NOMO-1 treated with DMSO at 0.1 percent for 48 hours (cell line): ENCODE measurements around the gene STXBP5L.
"Not testable (repeated sequence)": the region's sequence is repeated elsewhere in the genome, so short reads cannot be mapped to it uniquely, and the experiment has no call there.

ENCODE experiments used
- DNase-seq: peaks from one replicate; lab custom pipeline; 2025; ENCODE audit not compliant: unreplicated experiment; lab: John Stamatoyannopoulos, UW

The STXBP5L gene

DNA sequence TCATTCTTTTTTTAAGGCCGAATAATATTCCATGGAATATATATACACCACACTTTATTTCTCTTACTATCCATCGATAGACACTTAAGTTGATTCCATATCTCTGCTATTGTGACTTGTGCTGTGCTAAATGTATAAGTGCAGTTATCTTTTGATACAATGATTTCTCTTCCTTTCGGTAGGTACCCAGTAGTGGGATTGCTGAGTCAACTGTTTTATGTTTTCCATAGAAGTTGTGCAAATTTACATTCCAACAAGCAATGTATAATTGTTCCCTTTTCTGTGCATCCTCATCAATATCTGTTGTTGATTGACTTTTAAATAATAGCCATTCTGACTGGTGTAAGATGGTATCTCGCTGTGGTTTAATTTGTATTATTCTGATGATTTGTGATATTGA, 81.0 kb downstream of the STXBP5L start:
- no peak for DNase-seq

DNA sequence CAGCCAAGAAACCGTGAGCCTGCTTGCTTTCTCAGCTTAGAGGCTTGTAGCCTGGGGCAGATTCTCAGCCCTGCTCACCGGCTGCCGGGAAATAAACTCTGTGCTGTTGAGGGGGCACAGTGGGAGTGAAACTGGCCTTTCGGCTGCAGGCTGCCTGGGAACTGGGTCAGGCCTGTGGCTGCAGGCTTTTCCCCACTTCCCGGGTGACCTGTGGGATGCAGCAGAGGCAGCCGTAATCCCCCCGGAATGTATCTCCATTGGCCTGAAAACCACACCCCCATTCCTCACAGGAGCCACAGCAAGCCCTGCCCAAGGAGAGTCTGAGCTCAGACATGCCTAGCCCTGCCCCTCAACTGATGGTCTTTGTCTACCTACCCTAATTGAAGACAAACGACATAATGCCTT, 110.9 kb downstream of the STXBP5L start:
- DNase-seq = no peak

DNA sequence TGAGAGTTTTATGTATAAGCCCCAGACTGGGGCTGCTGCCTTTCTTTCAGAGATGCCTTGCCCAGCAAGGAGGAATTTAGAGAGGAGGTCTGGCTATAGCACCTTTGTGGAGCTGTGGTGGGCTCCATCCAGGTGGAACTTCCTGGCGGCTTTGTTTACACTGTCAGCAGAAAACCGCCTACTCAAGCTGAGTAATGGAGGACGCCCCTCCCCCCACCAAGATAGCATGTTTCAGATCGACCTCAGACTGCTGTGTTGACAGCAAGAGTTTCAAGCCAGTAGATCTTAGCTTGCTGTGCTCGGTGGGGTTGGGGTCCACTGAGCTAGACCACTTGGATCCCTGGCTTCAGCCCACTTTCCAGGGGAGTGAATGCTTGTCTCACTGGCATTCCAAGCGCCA, 155.6 kb downstream of the STXBP5L start:
- DNase-seq = no peak

DNA sequence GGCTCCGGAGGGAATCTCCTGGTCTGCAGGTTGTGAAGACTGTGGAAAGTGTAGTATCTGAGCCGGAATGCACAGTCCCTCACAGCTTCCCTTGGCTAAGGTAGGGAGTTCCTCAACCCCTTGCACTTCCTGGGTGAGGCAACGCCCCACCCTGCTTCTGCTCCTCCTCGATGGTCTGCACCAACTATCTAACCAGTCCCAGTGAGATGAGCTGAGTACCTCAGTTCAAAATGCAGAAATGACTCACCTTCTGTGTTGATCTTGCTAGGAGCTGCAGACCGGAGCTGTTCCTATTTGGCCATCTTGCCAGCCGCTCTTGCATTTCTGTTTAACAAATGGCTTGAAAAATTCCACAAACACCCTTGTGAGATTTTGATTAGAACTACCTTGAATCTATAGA, 156.1 kb downstream of the STXBP5L start:
- DNase-seq = no peak

- DNase-seq = no peak
Measured at GRCh38 chr3:121072133-121072532, 164.1 kb downstream of the STXBP5L start.

- DNase-seq = no peak
Measured at GRCh38 chr3:121073011-121073410, 165.0 kb downstream of the STXBP5L start.

GRCh38 chr3:121075191-121075590, 167.2 kb downstream of the STXBP5L start:
- no peak for DNase-seq

DNA sequence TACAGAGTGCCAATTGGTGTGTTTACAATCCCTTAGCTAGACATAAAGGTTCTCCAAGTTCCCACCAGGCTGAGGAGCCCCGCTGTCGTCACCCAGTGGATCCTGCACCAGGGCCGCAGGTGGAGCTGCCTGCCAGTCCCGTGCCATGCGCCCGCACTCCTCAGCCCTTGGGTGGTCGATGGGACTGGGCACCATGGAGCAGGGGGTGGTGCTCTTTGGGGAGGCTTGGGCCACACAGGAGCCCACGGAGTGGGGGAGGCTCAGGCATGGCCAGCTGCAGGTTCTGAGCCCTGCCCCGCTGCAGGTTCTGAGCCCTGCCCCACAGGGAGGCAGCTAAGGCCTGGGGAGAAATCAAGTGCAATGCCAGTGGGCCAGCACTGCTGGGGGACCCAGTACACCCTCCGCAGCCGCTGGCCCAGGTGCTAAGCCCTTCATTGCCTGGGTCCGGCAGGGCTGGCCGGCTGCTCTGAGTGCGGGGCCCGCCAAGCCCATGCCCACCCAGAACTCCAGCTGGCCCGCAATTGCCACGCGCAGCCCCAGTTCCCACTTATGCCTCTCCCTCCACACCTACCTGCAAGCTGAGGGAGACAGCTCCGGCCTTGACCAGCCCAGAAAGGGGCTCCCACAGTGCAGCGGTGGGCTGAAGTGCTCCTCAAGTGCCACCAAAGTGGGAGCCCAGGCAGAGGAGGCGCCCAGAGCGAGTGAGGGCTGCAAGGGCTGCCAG, 170.5 kb downstream of the STXBP5L start:
- not testable (repeated sequence) for DNase-seq

DNA sequence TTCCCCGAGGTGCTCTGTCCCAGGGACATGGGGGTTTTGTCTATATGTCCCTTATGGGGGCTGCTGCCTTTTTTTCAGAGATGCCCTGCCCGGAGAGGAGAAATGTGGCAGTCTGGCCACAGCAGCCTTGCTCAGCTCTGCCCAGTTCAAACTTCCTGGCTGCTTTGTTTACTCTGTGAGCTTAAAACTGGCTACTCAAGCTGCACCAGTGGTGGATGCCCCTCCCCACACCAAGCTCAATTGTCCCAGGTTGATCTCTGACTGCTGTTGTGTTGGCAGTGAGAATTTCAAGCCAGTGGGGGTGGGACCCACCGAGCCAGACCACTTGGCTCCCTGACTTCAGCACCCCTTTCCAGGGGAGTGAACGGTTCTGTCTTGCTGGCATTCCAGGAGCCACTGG, 188.9 kb downstream of the STXBP5L start:
- no peak for DNase-seq

- DNase-seq = not testable (repeated sequence)
Measured at GRCh38 chr3:121111086-121111485, 203.1 kb downstream of the STXBP5L start.

DNA sequence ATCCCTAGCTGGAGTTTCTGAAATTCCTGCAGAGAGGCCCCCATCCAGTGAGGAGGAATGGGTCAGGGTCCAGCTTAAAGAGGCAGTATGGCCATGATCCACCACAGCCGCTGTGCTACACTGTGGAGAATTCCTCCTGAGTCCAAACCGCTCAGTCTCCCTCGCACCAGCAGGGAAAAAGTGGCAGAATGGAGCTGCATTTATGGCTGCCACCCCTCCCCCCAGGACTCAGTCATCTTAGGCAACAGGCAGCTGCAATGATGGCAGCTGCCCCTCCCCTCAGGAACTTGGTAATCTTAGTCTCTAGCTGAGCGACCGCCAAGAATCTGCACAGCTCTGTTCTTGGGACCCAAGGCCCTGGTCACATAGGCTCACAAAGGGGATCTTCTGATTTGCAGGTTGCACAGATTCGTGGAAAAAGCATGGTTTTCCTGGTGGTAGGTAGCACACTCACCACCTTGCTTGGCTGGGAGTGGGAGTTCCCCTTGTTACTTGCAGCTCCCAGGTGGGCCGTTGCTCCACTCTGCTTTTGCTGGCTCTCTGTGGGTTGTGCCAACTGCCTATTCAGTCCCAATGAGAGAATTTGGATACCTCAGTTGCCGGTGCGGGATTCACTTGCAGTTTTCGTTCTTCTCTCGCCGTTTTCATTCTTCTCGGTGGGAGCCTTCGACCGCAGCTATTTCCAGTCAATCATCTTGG, 204.1 kb downstream of the STXBP5L start:
- no peak for DNase-seq

DNA sequence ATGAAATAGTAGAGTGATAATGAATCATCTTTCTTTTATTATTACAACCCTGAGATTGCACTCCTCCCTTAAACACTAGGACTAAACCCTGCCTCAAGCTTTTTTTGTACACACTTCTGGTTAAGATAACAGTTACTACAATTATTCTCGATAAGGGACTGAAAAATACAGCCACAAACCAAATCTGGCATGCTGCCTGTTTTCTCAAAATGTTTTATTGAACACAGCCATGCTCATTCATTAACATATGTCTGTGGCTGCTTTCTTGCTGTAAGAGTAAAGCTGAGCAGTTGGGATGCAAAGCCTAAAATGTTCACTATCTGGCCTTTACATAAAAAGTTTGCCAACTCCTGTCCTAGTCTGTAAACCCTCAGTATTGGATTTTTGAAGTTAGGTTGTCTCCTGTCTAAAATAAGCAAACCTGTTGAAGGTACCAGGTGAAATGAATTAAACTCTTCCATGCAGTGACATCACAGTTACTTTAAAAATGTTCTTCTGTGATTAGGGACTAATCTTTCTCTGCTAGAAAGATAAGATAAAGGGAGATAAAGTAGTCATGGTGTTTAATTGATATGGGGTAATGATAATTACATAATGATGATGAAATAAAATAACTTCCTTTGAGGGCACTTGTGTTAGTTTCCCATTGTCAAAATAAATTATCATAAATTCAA, 218.2 kb downstream of the STXBP5L start:
- no peak for DNase-seq

DNA sequence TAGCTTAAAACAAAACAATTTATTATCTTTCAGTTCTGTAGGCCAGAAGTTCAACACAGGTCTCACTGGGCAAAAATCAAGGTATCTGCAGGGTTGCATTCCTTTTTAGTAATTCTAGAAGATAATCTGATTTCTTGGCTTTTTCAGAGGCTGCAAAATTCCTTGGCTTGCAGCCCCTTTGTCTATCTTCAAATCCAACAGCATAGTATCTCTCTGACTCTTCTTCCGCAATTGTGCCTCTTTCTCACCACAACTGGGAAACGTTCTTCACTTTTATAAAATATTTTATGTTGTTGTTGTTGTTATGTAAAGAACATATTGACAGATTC, 218.7 kb downstream of the STXBP5L start:
- no peak for DNase-seq

DNA sequence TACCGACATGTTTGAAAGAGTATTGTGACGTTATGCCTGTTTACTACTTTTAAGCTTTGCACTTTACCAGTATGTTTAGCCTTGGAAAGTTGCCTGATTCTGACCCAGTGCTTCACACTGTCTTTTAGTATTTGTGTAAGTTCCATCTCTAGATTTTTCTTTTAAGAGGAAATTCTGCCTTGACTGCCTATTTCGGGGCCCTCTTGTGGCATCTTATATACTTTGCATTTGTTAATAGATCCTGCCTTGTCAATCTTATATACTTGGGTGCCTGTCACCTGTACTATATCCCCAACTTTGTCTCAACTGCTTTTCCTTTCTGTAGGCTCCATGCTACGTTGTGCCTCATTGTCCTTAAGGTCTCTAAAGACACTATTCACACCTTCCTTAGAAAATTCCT, 244.6 kb downstream of the STXBP5L start:
- no peak for DNase-seq

GRCh38 chr3:121153851-121154250, 245.8 kb downstream of the STXBP5L start:
- DNase-seq = no peak

DNA sequence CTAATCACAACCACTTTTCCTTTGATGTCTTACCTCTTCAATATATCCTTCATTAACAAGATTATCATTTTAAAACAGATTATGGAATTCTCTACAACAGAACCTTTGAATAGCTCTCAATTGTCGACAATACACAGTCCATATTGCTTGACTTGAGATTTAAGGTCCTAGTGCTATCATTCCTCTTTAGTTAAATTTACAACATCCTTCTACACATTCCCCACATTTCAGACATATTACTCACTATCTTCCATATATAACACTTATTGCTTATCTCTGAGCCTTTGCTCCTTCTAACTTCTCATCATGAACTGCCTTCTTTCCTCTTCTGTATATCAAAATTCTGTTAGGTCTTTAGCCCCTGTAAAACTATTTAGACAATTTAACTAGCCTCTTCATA, 247.0 kb downstream of the STXBP5L start:
- DNase-seq = no peak

GRCh38 chr3:121165397-121165837, 257.4 kb downstream of the STXBP5L start:
- DNase-seq = no peak

- no peak for DNase-seq
Measured at GRCh38 chr3:121167374-121168139, 259.6 kb downstream of the STXBP5L start.

DNA sequence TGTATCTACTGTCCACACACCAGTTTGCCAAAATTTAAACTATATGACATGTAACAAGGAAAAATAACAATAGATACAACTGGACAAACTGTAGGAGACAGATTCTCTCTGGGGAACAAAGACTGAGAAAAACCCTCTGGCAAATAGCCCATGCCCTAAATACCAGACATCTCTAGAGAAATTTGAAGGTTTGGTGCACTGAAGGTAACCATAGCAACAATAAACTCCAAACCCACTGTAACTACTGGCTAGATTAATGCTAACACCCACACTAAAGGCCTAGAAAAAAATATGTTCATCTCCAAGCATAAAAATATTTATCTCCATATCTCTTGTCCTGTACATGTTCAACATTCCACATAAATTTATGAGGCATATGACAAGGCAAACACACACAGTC, 267.1 kb downstream of the STXBP5L start:
- DNase-seq = no peak

- DNase-seq = not testable (repeated sequence)
Measured at GRCh38 chr3:121190626-121191025, 282.6 kb downstream of the STXBP5L start.

- DNase-seq = no peak
Measured at GRCh38 chr3:121202573-121202972, 294.6 kb downstream of the STXBP5L start.
